ENCODE results near the gene SLC19A3. TPM values are rescaled to one million over a fixed set of nuclear protein-coding genes. Genes with fewer than 3 reads are reported as not detected.

Gene SLC19A3
- total RNA-seq, 1 donor from 2014 or later: not detected

- DNase-seq (ENCODE audit: extremely low read depth, low read depth, low spot score): no peak
These were observed 83.6 kb downstream of the SLC19A3 start for GRCh38 chr2:227634201-227634600.

Other genes starting within 250 kb of the SLC19A3 start
- gene AGFG1, start 245.9 kb downstream of the SLC19A3 start, total RNA-seq: 62.4 and 68.7 TPM in 2 replicates
- not detected in 2 replicates for gene SCYGR2, start 119.1 kb downstream of the SLC19A3 start, total RNA-seq
- gene SCYGR3, start 103.2 kb downstream of the SLC19A3 start, total RNA-seq: not detected in 2 replicates
- not detected in 2 replicates for gene SCYGR4, start 100.5 kb downstream of the SLC19A3 start, total RNA-seq
- gene SCYGR5, start 51.2 kb downstream of the SLC19A3 start, total RNA-seq: not detected in 2 replicates
- gene SCYGR6, start 6.7 kb upstream of the SLC19A3 start, total RNA-seq: not detected in 2 replicates
- not detected in 2 replicates for gene SCYGR7, start 10.3 kb upstream of the SLC19A3 start, total RNA-seq
- not detected in 2 replicates for gene SCYGR8, start 27.9 kb upstream of the SLC19A3 start, total RNA-seq
- 2.6 and 6.0 TPM in 2 replicates for gene CCL20, start 95.8 kb upstream of the SLC19A3 start, total RNA-seq
- gene DAW1, start 153.6 kb upstream of the SLC19A3 start, total RNA-seq: 0.58 TPM in 1 of 2 replicates, not detected in the other

Data from glomerular endothelial cell (primary cell).